Activated naive CD4-positive, alpha-beta T cell treated with anti-CD3 and anti-CD28 coated beads, Interleukin-2, amount 50 U/mL, for 24 hours (primary cell): ENCODE results near the gene NAPB.
A peak's percentile ranks its signal among the peaks of the same experiment; 100 is the strongest.
"Not testable (repeated sequence)": the region's sequence is repeated elsewhere in the genome, so short reads cannot be mapped to it uniquely, and the experiment has no call there.

Experiments used
- H3K27ac Mint-ChIP-seq: one replicate; pipeline ENCODE4 v1.8.0; 2021; ENCODE audit warnings: mild to moderate bottlenecking, mixed read lengths
- H3K27me3 Mint-ChIP-seq: one replicate; pipeline ENCODE4 v1.8.0; 2021; ENCODE audit warnings: mixed read lengths
- H3K36me3 Mint-ChIP-seq: one replicate; pipeline ENCODE4 v1.8.0; 2021; ENCODE audit warnings: mixed read lengths
- H3K4me1 Mint-ChIP-seq: one replicate; pipeline ENCODE4 v1.8.0; 2021; ENCODE audit warnings: mixed read lengths
- H3K4me3 Mint-ChIP-seq: one replicate; pipeline ENCODE4 v1.8.0; 2021; ENCODE audit warnings: mild to moderate bottlenecking, mixed read lengths
- H3K9me3 Mint-ChIP-seq: one replicate; pipeline ENCODE4 v1.8.0; 2021; ENCODE audit warnings: mixed read lengths

NAPB gene

GRCh38 chr20:23420943-23421931 is at the start of gene NAPB:
Gene NAPB, minus strand, starts transcription at chr20:23421488. Its CDS starts 86 bp downstream, at chr20:23421402.
- Mint-ChIP-seq H3K9me3 (no peaks in the 10 kb centered on the region), H3K27ac (peak within 1 kb of the TSS; percentile 76), H3K36me3 (no peaks in the 10 kb centered on the region), H3K4me1 (peaks cover 57% of the 10 kb centered on the region), H3K4me3 (peak within 1 kb of the TSS; percentile 99), H3K27me3 (no peaks in the 10 kb centered on the region)

- Mint-ChIP-seq H3K27me3 (peaks cover 15% of the 10 kb centered on the region), H3K9me3 (peaks cover 12% of the 10 kb centered on the region)
- not testable (repeated sequence) for H3K4me3 Mint-ChIP-seq, H3K36me3 Mint-ChIP-seq, H3K27ac Mint-ChIP-seq, H3K4me1 Mint-ChIP-seq
These were observed 45.7 kb upstream of the NAPB start for GRCh38 chr20:23466961-23467360.

GRCh38 chr20:23461180-23461579 is 39.9 kb upstream of the NAPB start:
- Mint-ChIP-seq H3K27me3 (peaks cover 8% of the 10 kb centered on the region), H3K4me1 (peaks cover 8% of the 10 kb centered on the region), H3K36me3 (no peaks in the 10 kb centered on the region), H3K4me3 (no peak overlapping the region), H3K27ac (no peak overlapping the region), H3K9me3 (peaks cover 8% of the 10 kb centered on the region)

- Mint-ChIP-seq H3K27ac (no peak overlapping the region), H3K4me3 (no peak overlapping the region), H3K27me3 (peaks cover 6% of the 10 kb centered on the region), H3K4me1 (peaks cover 14% of the 10 kb centered on the region), H3K9me3 (peaks cover 4% of the 10 kb centered on the region), H3K36me3 (no peaks in the 10 kb centered on the region)
These were observed 38.3 kb upstream of the NAPB start for GRCh38 chr20:23459461-23460150.

GRCh38 chr20:23456873-23457272 is 35.6 kb upstream of the NAPB start:
- Mint-ChIP-seq H3K4me1 (peaks cover 14% of the 10 kb centered on the region), H3K27ac (no peak overlapping the region), H3K27me3 (peaks cover 2% of the 10 kb centered on the region), H3K36me3 (no peaks in the 10 kb centered on the region), H3K9me3 (no peaks in the 10 kb centered on the region), H3K4me3 (no peak overlapping the region)

- Mint-ChIP-seq H3K27me3 (peaks cover 2% of the 10 kb centered on the region), H3K4me3 (no peak overlapping the region), H3K4me1 (peaks cover 14% of the 10 kb centered on the region), H3K36me3 (no peaks in the 10 kb centered on the region), H3K27ac (no peak overlapping the region), H3K9me3 (no peaks in the 10 kb centered on the region)
These were observed 35.1 kb upstream of the NAPB start for GRCh38 chr20:23456409-23456808.

- no peaks in the 10 kb centered on the region for H3K27me3 Mint-ChIP-seq
- H3K9me3 Mint-ChIP-seq, result no peaks in the 10 kb centered on the region
- no peaks in the 10 kb centered on the region for H3K36me3 Mint-ChIP-seq
- no peak overlapping the region for H3K4me3 Mint-ChIP-seq
- no peak overlapping the region for H3K27ac Mint-ChIP-seq
- peaks cover 14% of the 10 kb centered on the region for H3K4me1 Mint-ChIP-seq
These were observed 34.4 kb upstream of the NAPB start for GRCh38 chr20:23455639-23456038.

- H3K27ac Mint-ChIP-seq, result no peak overlapping the region
- H3K36me3 Mint-ChIP-seq, result no peaks in the 10 kb centered on the region
- H3K9me3 Mint-ChIP-seq, result no peaks in the 10 kb centered on the region
- peaks cover 14% of the 10 kb centered on the region for H3K4me1 Mint-ChIP-seq
- no peaks in the 10 kb centered on the region for H3K27me3 Mint-ChIP-seq
- H3K4me3 Mint-ChIP-seq, result no peak overlapping the region
These were observed 33.5 kb upstream of the NAPB start for GRCh38 chr20:23454816-23455215.

- Mint-ChIP-seq H3K27ac (no peak overlapping the region), H3K4me1 (peaks cover 14% of the 10 kb centered on the region), H3K36me3 (no peaks in the 10 kb centered on the region), H3K9me3 (no peaks in the 10 kb centered on the region), H3K27me3 (no peaks in the 10 kb centered on the region), H3K4me3 (no peak overlapping the region)
These were observed 32.6 kb upstream of the NAPB start for GRCh38 chr20:23453549-23454543.

GRCh38 chr20:23452776-23453175 is 31.5 kb upstream of the NAPB start, which contains the start of gene CST11:
Gene CST11, minus strand, starts transcription at chr20:23452876. Its CDS starts 65 bp downstream, at chr20:23452811.
- Mint-ChIP-seq H3K27me3 (no peaks in the 10 kb centered on the region), H3K36me3 (no peaks in the 10 kb centered on the region), H3K27ac (no peak within 1 kb of the TSS), H3K9me3 (no peaks in the 10 kb centered on the region), H3K4me3 (no peak within 1 kb of the TSS), H3K4me1 (peaks cover 14% of the 10 kb centered on the region)

- no peaks in the 10 kb centered on the region for H3K9me3 Mint-ChIP-seq
- H3K36me3 Mint-ChIP-seq, result no peaks in the 10 kb centered on the region
- H3K4me3 Mint-ChIP-seq, result no peak overlapping the region
- H3K27me3 Mint-ChIP-seq, result no peaks in the 10 kb centered on the region
- H3K4me1 Mint-ChIP-seq, result peaks cover 14% of the 10 kb centered on the region
- H3K27ac Mint-ChIP-seq, result no peak overlapping the region
These were observed 30.7 kb upstream of the NAPB start for GRCh38 chr20:23451956-23452487.

GRCh38 chr20:23450877-23451276 is 29.6 kb upstream of the NAPB start:
- Mint-ChIP-seq H3K4me1 (peaks cover 3% of the 10 kb centered on the region), H3K9me3 (no peaks in the 10 kb centered on the region), H3K27me3 (no peaks in the 10 kb centered on the region)

GRCh38 chr20:23449421-23449820 is 28.1 kb upstream of the NAPB start:
- Mint-ChIP-seq H3K36me3 (no peaks in the 10 kb centered on the region), H3K4me1 (no peaks in the 10 kb centered on the region), H3K27ac (no peak overlapping the region), H3K9me3 (no peaks in the 10 kb centered on the region), H3K27me3 (no peaks in the 10 kb centered on the region), H3K4me3 (no peak overlapping the region)

More at GRCh38 chr20:23450877-23451276, 29.6 kb upstream of the NAPB start:
- no peak overlapping the region for H3K27ac Mint-ChIP-seq
- no peak overlapping the region for H3K4me3 Mint-ChIP-seq
- H3K36me3 Mint-ChIP-seq, result no peaks in the 10 kb centered on the region

GRCh38 chr20:23448167-23448566 is 26.9 kb upstream of the NAPB start:
- no peaks in the 10 kb centered on the region for H3K27me3 Mint-ChIP-seq
- no peak overlapping the region for H3K4me3 Mint-ChIP-seq
- no peaks in the 10 kb centered on the region for H3K4me1 Mint-ChIP-seq
- no peaks in the 10 kb centered on the region for H3K9me3 Mint-ChIP-seq
- no peak overlapping the region for H3K27ac Mint-ChIP-seq
- H3K36me3 Mint-ChIP-seq, result no peaks in the 10 kb centered on the region

GRCh38 chr20:23446505-23446904 is 25.2 kb upstream of the NAPB start:
- H3K27ac Mint-ChIP-seq, result no peak overlapping the region

More at GRCh38 chr20:23446505-23446904, 25.2 kb upstream of the NAPB start:
- Mint-ChIP-seq H3K9me3 (no peaks in the 10 kb centered on the region), H3K27me3 (no peaks in the 10 kb centered on the region), H3K36me3 (no peaks in the 10 kb centered on the region), H3K4me1 (no peaks in the 10 kb centered on the region), H3K4me3 (no peak overlapping the region)
